SKM-1 (cell line): Measurements from ENCODE around the gene NRIP3.
"Not testable (repeated sequence)": the region's sequence is repeated elsewhere in the genome, so short reads cannot be mapped to it uniquely, and the experiment has no call there.

Experiments
- DNase-seq: peaks from one replicate; lab custom pipeline; 2025; ENCODE audit not compliant: unreplicated experiment; lab: John Stamatoyannopoulos, UW

NRIP3 gene

DNA sequence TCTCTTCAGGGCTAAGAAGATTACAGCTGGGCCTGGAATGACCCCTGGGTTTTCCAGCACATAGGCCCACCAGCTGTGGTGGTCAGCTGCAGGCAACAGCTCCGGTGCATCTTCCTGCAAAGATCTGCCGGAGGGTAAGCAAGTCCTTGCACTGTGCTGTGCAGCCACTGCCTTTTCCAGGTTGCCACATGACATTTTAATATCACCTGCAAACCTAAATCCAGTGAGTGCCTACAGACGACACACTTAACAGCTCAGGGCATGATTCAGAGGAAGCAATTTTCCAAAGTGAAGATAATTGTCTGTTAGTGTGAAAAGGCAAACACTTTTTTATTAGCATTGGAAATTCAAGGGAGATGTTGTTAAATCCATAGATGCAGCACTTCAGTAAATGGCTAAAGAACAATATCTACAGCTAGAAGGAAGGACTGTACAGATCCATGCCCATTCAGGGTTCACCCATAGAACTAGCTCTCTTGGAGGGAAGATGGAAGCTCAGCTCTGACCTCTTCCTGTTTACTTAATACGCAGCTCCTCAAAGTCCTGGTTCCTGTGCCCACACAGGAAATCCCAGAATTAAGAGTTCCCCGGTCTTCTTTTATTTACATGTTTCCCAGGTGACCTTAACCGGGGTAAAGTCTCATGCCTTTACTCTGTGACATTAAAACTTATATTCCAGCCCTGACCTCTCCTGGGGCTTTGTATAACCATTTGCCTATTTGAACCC is 13.3 kb upstream of the NRIP3 start:
- no peak for DNase-seq

DNA sequence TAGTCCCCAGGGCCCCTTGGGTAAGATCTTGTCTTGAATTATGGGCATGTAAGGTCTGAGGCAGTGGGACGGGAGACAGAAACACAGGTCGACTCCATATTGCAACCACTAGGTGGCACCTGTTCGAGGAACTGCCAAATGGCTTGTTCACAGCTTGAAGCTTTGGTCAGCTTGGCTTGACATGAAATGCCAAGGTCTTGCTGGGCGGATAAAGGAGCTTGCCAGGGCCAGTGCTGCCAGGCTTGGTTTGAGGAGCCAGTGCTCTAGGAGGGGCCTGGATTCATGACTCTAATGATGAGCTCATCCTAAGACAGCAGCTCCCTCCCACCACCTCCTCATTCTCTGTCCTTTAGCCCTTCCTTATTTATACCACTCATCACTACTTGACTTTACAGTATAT is 11.9 kb upstream of the NRIP3 start:
- DNase-seq = peak; percentile 50

DNA sequence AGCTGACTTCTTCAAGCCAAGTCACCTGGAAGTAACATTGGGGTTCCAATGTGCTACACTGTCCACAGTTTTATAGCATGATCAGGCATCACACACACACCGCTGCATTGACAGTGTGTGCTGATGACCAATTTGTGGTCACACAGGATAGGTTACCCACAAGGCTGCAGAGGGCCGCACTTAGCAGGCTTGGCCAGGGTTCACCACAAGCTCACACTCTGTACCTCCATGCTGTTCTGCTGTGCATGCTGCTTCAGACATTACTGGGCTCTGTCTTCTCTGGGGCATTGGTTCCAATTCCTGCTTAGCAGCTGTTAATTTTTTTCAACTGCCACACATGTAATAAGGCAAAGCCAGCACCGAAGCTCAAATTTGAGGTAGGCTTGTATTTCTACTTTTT is 11.0 kb upstream of the NRIP3 start:
- no peak for DNase-seq

DNA sequence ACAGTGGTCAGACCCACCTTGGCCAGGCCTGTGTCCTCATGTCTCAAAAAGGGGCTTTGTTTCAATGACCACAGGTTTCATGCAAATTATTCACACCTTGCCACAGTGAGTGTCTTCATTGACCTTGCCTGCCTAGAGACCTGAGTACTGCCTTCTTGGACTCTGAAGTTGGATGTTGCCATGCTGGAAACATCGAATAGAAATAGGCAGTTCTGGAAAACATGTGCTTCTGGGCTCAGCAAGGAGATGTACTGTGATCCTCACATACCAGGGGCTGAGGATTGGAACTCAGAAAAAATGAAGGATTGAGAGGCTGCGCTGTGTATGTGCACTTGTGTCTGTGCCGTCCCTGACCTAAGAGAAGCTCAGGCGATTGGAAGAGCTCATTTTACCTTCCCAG is 9.6 kb upstream of the NRIP3 start:
- no peak for DNase-seq

DNA sequence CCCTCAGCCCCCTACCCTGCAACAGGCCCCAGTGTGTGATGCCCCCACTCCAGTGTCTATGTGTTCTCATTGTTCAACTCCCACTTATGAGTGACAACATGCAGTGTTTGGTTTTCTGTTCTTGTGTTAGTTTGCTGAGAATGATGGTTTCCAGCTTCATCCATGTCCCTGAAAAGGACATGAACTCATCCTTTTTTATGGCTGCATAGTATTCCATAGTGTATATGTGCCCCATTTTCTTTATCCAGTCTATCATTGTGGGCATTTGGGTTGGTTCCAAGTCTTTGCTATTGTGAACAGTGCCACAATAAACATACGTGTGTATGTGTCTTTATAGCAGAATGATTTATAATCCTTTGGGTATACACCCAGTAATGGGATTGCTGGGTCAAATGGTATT is 5.7 kb upstream of the NRIP3 start:
- DNase-seq = not testable (repeated sequence)

DNA sequence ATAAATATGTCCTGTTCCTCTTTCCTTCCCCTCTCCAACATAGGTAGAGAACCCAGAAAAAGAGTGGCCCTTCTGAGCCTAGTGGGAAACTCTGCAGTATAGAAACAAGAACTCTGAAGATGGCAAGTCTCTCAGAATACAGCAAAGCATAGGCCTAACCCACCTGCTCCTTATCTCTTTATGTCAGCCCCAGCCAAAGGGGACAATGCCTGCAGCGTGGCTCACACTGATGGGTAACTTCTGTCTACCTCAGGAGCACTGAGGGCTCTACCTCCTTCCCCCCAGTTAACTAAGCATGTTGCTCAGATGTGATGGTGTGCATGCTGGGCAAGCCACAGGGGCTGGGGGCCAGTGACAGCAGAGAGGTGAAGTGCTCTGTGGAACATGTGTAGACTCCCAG is 4.9 kb upstream of the NRIP3 start:
- DNase-seq = no peak

DNA sequence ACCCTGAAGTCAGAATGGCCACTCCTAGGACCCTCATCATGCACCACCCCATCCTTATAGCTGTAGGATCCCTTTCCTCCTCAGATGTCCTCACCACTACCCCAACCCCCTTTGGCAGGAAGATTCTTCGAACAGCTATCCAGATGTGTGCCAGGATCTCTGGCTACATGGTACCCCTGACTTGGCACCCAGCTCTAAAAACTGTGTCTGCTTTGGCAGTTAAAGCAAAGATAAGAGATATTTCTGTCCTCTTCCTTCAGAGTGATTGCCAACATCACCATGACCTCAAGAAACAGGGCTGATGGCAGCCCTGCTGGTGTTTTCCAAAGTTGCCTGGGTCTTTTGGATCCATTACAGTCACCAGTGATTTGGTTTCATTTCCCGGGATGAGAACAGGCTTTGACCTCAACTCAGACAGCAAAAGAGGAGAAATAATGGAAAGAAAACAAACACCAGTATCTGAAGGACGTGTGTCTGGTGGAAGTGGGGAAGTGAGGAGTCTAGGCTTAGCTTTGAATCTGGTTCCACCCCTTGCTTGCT is 4.3 kb upstream of the NRIP3 start:
- DNase-seq = no peak

DNA sequence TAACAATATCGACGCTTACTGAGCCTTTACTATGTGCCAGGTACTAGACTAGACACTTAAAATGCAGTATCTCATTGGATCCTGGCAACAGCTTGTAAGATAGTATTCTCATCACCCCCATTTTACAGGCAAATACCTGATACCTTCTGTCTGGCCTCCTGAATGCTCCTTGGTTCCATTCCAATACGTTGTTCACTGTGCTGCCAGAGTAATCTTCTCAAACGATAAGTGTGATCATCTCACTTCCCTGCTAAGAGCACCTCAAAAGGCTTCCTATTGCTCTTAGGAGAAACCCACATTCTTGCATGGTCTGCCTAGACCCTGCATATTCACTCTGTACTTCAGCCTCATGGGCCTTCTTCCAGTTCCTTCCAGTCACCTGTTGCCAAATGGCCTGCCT is 1.3 kb upstream of the NRIP3 start:
- DNase-seq = no peak

DNA sequence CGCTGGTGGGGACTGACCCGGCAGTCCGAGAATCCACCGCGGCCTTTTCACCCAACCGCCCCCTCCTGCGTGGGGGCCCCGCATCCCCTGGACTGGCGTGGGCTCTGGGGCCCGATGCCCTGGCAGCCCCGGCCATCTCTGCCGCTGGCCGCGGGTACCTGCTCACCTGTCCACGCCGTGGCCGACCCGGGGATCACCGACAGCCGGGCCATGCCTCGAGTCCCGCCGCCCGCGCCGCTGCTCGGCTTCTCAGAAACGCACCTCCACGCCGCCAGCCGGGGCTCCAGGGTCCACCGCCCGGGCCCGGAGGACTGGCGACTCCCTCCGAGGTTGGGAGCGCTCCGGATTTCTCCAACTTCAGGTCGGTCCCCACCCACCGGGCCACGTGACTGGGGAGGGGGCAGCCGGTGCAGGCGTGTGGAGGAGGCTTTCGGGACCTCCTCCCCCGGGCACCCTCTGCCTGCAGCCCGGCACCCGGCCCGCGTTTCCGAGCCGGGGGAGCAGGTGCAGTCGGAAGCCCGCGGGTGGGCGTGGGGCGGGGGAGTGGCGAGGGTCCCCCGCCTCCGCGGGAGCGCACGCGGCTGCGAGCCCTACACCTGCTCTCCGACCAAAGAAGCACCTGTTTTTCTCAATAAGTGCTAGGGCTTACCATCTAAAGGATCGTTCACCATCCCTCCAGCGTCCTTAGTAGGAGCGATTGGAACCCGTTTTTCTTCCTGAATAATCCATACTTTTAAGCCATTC is 554 bp upstream of the NRIP3 start:
- DNase-seq = no peak

DNA sequence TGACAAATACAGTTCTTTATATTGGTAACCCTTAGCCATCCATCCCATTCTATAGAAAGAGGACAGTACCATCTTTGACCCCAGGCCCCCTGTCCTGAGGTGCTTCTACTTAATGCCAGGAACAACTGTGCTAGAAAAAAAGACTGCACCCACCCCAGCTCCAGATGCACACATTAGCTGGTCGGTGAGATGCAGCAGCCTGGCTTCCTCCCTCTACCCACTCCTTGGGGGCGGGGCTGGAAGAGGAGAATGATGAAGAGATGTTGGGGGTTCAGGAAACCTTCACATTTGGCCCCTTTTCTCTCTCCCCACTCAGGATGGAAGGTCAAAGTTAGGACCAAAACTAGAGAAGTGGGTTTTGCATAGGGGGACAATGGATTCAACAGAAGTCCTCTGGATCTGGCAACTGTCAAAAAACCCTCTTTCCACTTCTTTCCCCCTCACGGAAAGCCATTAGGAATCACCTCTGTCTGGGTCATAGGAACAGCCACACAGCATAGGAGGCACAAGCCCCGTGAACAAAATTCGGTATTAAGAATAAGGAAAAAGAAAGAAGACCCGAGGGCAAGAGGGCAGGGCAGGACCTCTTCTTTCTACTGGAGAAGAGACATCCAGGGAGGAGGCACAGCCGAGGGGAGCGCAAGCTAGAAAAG is 755 bp downstream of the NRIP3 start:
- DNase-seq = no peak

DNA sequence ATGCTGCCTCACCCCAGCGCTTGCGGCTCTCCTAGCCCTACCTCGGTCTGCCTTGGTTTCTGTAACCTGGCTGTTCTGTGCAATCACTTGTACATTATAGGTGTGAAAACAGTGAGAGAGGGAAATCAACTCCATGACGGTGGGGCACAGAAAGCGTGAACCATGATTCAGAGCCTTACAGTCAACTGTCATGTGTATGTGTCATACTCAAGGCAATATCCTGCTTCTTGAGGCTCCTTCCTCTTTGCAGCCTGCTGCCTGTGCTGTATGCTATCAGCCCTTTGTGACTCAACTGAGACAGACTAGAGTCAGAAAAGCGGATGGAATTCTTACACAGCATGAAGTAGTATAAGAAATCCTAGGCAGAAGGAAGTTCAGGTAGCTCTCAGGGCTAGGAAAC is 2.1 kb downstream of the NRIP3 start:
- DNase-seq = peak; percentile 91

DNA sequence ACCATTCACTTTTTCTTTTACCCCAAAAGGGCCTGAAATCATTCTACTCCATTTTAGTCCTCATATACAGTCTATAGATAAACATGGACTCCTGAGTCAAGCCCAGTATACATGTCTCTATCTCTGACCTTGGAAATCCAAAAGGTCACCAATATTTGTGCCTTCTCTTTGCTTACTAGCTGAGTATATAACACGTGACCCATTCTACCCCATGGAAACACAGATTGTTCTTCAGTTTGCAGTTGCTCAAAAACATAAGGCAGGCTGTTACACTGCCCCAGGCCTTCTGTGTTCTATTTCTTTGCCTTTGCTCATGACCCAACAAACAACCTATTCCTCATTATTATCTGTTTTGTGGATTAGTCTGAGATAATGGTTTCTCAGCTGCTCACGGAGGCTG is 5.8 kb downstream of the NRIP3 start:
- DNase-seq = no peak

DNA sequence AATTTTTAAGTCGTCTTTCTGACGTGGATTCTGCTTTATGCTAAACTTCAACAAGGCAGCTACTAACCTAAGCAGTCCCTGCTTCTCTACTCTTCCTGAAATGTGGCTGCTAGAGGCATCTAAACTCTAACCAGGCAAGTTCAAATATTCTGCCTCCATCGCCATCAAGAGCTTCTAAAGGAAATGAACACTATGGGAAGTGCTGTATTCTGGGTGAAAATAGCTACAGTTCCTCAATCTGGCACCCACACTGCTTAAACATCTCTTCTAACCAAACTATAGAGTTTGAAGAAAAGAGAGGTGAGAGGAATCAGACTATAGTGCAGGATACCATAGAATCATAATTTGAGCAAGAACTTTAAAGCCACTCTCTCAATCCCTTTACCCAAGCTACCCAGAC is 6.3 kb downstream of the NRIP3 start:
- no peak for DNase-seq

DNA sequence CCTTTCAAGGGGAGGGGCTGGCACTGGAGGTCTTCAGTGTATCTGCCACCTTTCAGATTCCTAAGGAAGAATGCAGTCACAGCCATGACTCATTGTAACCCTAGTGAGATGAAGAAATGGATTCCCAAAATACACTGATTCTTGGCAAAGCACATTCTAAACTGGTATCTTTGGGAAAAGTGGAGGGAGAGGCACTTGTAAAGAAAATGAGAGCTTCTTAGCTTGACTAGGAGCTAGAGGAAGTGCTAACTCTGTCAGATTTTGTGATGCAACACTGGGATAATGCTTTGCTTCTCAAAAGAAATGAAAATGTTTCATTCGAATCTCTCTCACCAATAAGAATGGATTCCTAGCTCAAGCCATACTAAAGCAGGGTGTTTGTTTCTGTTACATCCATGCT is 14.3 kb downstream of the NRIP3 start:
- no peak for DNase-seq

DNA sequence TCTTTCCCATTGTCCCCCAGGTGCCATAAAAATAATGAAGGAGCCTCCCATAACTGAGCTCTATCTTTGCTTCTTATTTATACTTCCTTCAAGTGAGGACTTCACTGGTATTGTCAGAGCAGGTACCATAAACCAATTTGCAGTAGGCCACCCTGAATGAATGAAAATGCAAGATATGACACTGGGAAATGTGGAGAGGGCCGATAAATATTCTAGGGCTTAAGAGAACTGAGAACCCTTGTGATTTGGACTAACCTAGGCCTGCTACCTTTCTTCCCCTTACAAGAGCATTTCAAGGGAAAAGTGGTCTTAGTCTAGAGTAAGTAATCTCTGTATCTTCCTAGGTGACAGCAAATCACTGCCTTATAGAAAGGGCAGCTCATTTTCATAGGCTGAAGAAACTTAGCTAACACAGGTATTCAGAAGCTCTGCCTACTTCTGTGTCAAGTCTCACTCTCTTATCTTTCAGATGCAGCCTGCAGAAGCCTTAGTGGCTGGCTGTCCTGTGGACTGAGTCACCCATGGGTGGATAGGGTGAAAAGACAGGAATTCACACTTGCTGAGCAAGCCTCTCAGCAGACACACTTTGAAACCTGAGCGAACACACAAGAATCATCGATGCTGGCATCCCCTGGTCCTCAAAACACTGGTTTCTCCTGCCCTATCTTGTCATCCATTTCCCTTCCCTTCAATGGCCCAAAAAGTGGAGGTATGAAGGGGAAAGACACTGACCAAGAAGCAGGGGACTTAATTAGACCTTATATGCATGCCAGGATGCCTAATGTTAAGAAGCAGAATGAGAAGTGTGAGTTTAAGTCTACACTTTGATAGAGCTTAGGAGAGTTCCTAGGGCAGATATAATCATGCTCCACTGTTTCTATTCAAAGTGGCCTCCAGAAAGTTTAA is 15.2 kb downstream of the NRIP3 start:
- DNase-seq = no peak

DNA sequence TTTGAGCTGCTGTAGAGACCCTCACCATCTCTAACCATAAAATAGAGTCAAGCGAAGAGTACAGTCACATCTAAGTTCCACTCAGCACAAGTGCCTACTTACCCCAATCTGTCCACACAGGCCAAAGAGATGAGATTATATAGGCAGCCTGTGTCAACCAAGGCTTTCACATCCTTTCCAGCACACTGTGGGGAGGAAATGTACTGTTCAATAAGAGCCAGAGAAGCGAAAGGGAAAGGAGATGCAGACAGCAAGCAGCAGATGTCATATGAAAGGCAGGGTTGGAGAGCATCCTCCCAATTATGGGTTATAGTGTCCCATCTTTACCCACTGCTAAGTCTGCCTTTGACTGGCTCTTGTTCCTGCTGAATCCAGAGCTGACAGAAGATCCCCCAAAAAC is 16.4 kb downstream of the NRIP3 start:
- DNase-seq = no peak

DNA sequence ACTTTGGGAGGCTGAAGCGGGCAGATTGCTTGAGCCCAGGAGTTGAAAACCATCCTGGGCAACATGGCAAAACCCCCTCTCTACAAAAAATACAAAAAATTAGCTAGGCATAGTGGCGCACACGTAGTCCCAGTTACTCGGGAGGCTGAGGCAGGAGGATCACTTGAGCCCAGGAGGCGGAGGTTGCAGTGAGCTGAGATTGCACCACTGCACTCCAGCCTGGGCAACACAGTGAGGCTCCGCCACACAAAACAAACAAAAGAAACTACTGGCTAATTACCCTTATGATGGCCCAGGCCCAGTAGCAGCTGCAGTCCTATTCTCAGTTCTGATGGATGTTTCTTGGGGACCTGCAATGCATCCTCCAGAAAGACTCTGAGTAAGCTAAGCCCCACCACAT is 17.0 kb downstream of the NRIP3 start:
- not testable (repeated sequence) for DNase-seq

DNA sequence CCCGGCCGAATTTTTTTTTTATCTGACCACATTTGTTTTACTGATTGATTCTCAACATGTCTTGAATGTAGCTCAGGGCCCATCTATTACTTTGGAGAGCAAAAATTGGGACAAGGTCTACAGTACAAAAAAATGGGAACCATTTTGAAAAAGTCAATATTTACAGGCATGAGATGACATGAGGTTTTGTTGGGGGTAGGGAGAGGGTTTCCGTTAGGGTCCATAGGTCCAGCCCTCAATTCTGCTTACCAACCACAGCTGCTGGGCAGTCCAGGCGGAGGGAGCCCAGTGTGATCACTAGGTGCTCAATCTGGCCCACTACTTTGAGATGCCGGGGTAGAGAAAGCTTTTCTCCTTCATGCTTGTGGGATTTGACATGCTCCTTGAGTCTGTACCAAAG is 18.3 kb downstream of the NRIP3 start:
- DNase-seq = no peak

DNA sequence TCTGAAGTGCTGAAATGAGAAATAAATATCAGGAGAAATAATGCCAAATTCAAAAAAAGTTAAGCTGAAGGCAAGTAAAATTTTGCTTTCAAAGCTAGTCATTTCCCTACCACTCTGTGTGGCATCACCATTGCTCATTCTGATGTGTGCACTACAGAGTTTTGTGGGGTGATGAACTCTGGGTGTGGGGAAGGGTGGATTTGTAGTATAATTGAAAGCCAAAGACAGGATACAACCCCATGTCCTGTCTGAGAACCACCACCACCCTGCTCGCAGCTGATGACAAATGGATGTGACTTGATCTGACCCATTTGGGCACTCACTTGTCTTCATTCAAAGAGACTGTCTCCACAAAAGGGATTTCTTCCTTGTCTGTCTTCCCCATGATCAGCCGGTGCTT is 20.2 kb downstream of the NRIP3 start:
- no peak for DNase-seq

DNA sequence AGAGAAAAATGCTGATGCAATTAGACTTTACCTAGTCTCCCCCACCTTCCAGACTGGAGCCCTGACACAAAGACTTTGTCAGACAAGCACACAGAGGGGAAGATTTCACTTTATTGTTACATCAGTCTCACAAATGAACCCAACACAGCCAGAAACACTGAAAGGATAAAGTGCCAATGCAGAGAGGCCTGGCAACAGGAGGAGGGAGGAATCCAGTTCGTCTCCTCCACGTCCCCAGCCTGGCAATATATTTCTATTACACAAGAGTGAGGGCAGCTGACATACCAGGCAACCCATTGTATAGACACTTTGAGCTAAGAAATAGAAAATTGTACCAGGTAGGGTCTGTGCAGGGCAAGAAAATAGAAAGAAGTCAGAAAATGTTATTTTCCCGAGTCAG is 23.3 kb downstream of the NRIP3 start:
- no peak for DNase-seq

DNA sequence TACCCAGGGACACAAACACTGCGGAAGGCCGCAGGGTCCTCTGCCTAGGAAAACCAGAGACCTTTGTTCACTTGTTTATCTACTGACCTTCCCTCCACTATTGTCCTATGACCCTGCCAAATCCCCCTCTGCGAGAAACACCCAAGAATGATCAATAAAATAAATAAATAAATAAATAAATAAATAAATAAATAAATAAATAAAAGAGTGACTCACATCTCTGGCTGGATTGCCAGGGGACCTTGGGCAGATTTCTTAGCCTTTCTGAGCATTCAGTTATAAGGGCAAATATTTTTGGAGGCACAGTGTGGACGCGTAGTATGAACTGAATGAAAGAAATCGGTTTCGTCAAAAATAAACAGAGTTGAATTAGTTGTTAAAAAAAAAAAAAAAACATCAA is 24.4 kb downstream of the NRIP3 start:
- DNase-seq = not testable (repeated sequence)
